Measurements from ENCODE around the gene RYR3.
A peak's percentile ranks its signal among the peaks of the same experiment; 100 is the strongest.

RYR3 gene

GRCh38 chr15:33283576-33283975, 27.2 kb upstream of the RYR3 start:
- no peak for DNase-seq (ENCODE audit: low read depth)
- TF ChIP-seq CTCF (conservative IDR thresholded peaks at IDR 0.05; ENCODE audit: low read depth, low read length), result no peak

GRCh38 chr15:33284336-33284735, 26.4 kb upstream of the RYR3 start:
- no peak for TF ChIP-seq CTCF (conservative IDR thresholded peaks at IDR 0.05; ENCODE audit: low read depth, low read length)
- no peak overlapping the region for H3K4me3 ChIP-seq (ENCODE audit: low read length)
- DNase-seq (ENCODE audit: low read depth), result no peak

More at GRCh38 chr15:33283576-33283975, 27.2 kb upstream of the RYR3 start:
- H3K4me3 ChIP-seq (ENCODE audit: low read length), result no peak overlapping the region

- no peak for DNase-seq (ENCODE audit: low read depth)
- TF ChIP-seq CTCF (conservative IDR thresholded peaks at IDR 0.05; ENCODE audit: low read depth, low read length), result peak; percentile 77
- no peak overlapping the region for H3K4me3 ChIP-seq (ENCODE audit: low read length)
Measured at GRCh38 chr15:33292717-33293307, 18.0 kb upstream of the RYR3 start.

GRCh38 chr15:33293713-33294334, 16.9 kb upstream of the RYR3 start:
- no peak for DNase-seq (ENCODE audit: low read depth)
- TF ChIP-seq CTCF (conservative IDR thresholded peaks at IDR 0.05; ENCODE audit: low read depth, low read length), result no peak
- H3K4me3 ChIP-seq (ENCODE audit: low read length), result no peak overlapping the region

GRCh38 chr15:33296050-33296449, 14.7 kb upstream of the RYR3 start:
- no peak for DNase-seq (ENCODE audit: low read depth)
- H3K4me3 ChIP-seq (ENCODE audit: low read length), result no peak overlapping the region
- no peak for TF ChIP-seq CTCF (conservative IDR thresholded peaks at IDR 0.05; ENCODE audit: low read depth, low read length)

- no peak for DNase-seq (ENCODE audit: low read depth)
- TF ChIP-seq CTCF (conservative IDR thresholded peaks at IDR 0.05; ENCODE audit: low read depth, low read length), result no peak
Measured at GRCh38 chr15:33296856-33297255, 13.9 kb upstream of the RYR3 start.

GRCh38 chr15:33298631-33299030, 12.1 kb upstream of the RYR3 start:
- DNase-seq (ENCODE audit: low read depth), result no peak
- TF ChIP-seq CTCF (conservative IDR thresholded peaks at IDR 0.05; ENCODE audit: low read depth, low read length), result no peak
- no peak overlapping the region for H3K4me3 ChIP-seq (ENCODE audit: low read length)

More at GRCh38 chr15:33296856-33297255, 13.9 kb upstream of the RYR3 start:
- H3K4me3 ChIP-seq (ENCODE audit: low read length), result no peak overlapping the region
